HepG2 (cell line): Measurements from ENCODE around the gene NEK8. TPM values are rescaled to one million over a fixed set of nuclear protein-coding genes. Genes with fewer than 3 reads are reported as not detected.

Experiments
- DNMT1 ChIP-seq: sonication (generic); formaldehyde crosslinking; IDR thresholded peaks from 2 replicates; pipeline ENCODE4 v1.5.1; 2020; ENCODE audit warnings: mild to moderate bottlenecking, missing genetic modification reagents
- IRX3 ChIP-seq: sonication (generic); formaldehyde crosslinking; IDR thresholded peaks from 2 replicates; pipeline ENCODE4 v1.8.1; 2023; ENCODE audit warnings: mild to moderate bottlenecking, low read depth, missing genetic modification reagents, borderline replicate concordance
- MED8 ChIP-seq: sonication (generic); formaldehyde crosslinking; IDR thresholded peaks from 2 replicates; pipeline ENCODE4 v1.8.1; 2023; ENCODE audit warnings: mild to moderate bottlenecking, missing genetic modification reagents; ENCODE audit not compliant: insufficient replicate concordance
- NBN ChIP-seq: fragments of 450-650 bp; conservative IDR thresholded peaks from 2 replicates; pipeline ENCODE4 v1.6.1; 2017
- NCOA5 ChIP-seq: sonication (generic); formaldehyde crosslinking; IDR thresholded peaks from 2 replicates; pipeline ENCODE4 v1.4.0; 2020; ENCODE audit warnings: missing genetic modification reagents
- NCOR1 ChIP-seq: fragments of 200-600 bp; sonication (generic); IDR thresholded peaks from 2 replicates; pipeline ENCODE4 v1.7.0; 2017; ENCODE audit warnings: antibody characterized with exemption, low read length, borderline replicate concordance
- NFE2L2 ChIP-seq: fragments of 150-350 bp; IDR thresholded peaks from 2 replicates; pipeline ENCODE4 v1.6.1; 2014; ENCODE audit warnings: low read length
- POGZ ChIP-seq: sonication (generic); formaldehyde crosslinking; IDR thresholded peaks from 2 replicates; pipeline ENCODE4 v1.4.0; 2020; ENCODE audit warnings: mild to moderate bottlenecking, missing genetic modification reagents
- PRMT3 ChIP-seq: sonication (generic); formaldehyde crosslinking; IDR thresholded peaks from 2 replicates; pipeline ENCODE4 v1.8.1; 2022; ENCODE audit warnings: low read depth, mild to moderate bottlenecking, moderate library complexity, missing genetic modification reagents, borderline replicate concordance
- RBM22 ChIP-seq: fragments of 200-400 bp; formaldehyde crosslinking; optimal IDR thresholded peaks from 2 replicates; pipeline ENCODE3; 2017; ENCODE audit warnings: mild to moderate bottlenecking, low read length, moderate library complexity
- SP140L ChIP-seq: sonication (generic); formaldehyde crosslinking; IDR thresholded peaks from 2 replicates; pipeline ENCODE4 v1.4.0; 2020; ENCODE audit warnings: missing genetic modification reagents, borderline replicate concordance
- TBP ChIP-seq: sonication (generic); formaldehyde crosslinking; IDR thresholded peaks from 2 replicates; pipeline ENCODE4 v1.5.0; 2020; ENCODE audit warnings: missing genetic modification reagents
- ZBTB38 ChIP-seq: sonication (generic); formaldehyde crosslinking; IDR thresholded peaks from 2 replicates; pipeline ENCODE4 v1.5.1; 2020; ENCODE audit warnings: mild to moderate bottlenecking, missing genetic modification reagents
- ZNF615 ChIP-seq: sonication (generic); formaldehyde crosslinking; IDR thresholded peaks from 2 replicates; pipeline ENCODE4 v1.5.0; 2020; ENCODE audit warnings: mild to moderate bottlenecking, missing genetic modification reagents, borderline replicate concordance
- ZNF703 ChIP-seq: sonication (generic); formaldehyde crosslinking; IDR thresholded peaks from 2 replicates; pipeline ENCODE4 v1.5.1; 2020; ENCODE audit warnings: missing genetic modification reagents, mild to moderate bottlenecking, moderate library complexity, borderline replicate concordance
- ZNF782 ChIP-seq: sonication (generic); formaldehyde crosslinking; IDR thresholded peaks from 2 replicates; pipeline ENCODE4 v1.4.0; 2020; ENCODE audit warnings: missing genetic modification reagents, mild to moderate bottlenecking, borderline replicate concordance
- polyA plus RNA-seq, 8 experiments: library from polyadenylated mRNA; depleted of rRNA in 3 of 8; stranded (reverse) in 7 of 8; unstranded in 1 of 8; fragments of >200 nt; fragmentation: Illumina TruSeq in 4 of 8; extraction: Trizol in 4 of 8; gene quantifications; 2 replicates each; pipeline versions ENCODE4 v1.2.1 to v1.2.3, GENCODE V29; 2011 to 2016; ENCODE audit warnings: low read depth in 4 of 8, missing spikeins in 1 of 8, mixed read lengths in 1 of 8; ENCODE audit not compliant: insufficient read depth in 1 of 8
- total RNA-seq, 5 experiments: library from RNA; depleted of rRNA; stranded (reverse); fragments of >200 nt; fragmentation: Illumina TruSeq; extraction: Trizol; gene quantifications; 2 replicates each; pipeline ENCODE4 v1.2.3, GENCODE V29; 2016; ENCODE audit warnings: low read depth in 1 of 5
- TF ChIP-seq, protein P1 (sequence below): sonication (generic); formaldehyde crosslinking; IDR thresholded peaks from 2 replicates; pipeline ENCODE4 v1.5.0; 2020; ENCODE audit warnings: mild to moderate bottlenecking, missing genetic modification reagents, borderline replicate concordance
- TF ChIP-seq, protein P2 (sequence below): sonication (generic); formaldehyde crosslinking; IDR thresholded peaks from 2 replicates; pipeline ENCODE4 v1.5.1; 2020; ENCODE audit warnings: missing genetic modification reagents, mild to moderate bottlenecking, borderline replicate concordance
- TF ChIP-seq, protein P3 (sequence below): sonication (generic); formaldehyde crosslinking; IDR thresholded peaks from 2 replicates; pipeline ENCODE4 v1.5.0; 2020; ENCODE audit warnings: missing genetic modification reagents, mild to moderate bottlenecking, borderline replicate concordance
- TF ChIP-seq, protein P4 (sequence below): sonication (generic); formaldehyde crosslinking; IDR thresholded peaks from 2 replicates; pipeline ENCODE4 v1.5.1; 2020; ENCODE audit warnings: mild to moderate bottlenecking, missing genetic modification reagents

Gene NEK8
- total and polyA plus RNA-seq, 2 of the 13 experiments (the other 11 are each of a cell fraction or from before 2014, with no cell fraction given) = 5.8 to 13.5 TPM

DNA sequence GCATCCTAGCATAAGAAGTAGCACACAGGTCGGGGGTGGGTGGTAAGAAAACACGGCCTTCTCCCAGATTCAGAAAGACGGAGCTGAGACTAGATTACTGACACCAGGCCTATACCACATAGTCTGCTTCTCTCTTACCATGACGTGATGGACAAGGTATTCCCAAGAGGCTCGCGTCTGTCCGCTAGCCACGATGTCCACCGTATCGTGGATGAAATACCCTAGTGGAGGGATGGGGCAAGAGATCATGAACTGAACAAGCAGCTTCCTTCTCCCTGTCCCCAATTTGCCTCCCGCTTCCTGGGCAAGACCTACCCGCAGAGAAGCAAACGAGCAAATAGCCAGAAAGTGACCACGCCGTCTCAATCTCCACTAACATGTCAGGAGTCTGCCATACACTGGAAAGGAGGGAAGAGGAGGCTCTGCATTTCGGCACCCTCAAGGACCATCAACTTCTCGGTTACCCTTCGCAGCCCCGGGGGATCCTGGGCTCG is 3.4 kb upstream of the NEK8 start (continued):
- TF ChIP-seq, protein P1, sequence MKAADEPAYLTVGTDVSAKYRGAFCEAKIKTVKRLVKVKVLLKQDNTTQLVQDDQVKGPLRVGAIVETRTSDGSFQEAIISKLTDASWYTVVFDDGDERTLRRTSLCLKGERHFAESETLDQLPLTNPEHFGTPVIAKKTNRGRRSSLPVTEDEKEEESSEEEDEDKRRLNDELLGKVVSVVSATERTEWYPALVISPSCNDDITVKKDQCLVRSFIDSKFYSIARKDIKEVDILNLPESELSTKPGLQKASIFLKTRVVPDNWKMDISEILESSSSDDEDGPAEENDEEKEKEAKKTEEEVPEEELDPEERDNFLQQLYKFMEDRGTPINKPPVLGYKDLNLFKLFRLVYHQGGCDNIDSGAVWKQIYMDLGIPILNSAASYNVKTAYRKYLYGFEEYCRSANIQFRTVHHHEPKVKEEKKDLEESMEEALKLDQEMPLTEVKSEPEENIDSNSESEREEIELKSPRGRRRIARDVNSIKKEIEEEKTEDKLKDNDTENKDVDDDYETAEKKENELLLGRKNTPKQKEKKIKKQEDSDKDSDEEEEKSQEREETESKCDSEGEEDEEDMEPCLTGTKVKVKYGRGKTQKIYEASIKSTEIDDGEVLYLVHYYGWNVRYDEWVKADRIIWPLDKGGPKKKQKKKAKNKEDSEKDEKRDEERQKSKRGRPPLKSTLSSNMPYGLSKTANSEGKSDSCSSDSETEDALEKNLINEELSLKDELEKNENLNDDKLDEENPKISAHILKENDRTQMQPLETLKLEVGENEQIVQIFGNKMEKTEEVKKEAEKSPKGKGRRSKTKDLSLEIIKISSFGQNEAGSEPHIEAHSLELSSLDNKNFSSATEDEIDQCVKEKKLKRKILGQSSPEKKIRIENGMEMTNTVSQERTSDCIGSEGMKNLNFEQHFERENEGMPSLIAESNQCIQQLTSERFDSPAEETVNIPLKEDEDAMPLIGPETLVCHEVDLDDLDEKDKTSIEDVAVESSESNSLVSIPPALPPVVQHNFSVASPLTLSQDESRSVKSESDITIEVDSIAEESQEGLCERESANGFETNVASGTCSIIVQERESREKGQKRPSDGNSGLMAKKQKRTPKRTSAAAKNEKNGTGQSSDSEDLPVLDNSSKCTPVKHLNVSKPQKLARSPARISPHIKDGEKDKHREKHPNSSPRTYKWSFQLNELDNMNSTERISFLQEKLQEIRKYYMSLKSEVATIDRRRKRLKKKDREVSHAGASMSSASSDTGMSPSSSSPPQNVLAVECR (CRISPR knock-in tag) = peak; percentile 27; the same call in 1 of the 2 replicates
- peak; percentile 99 for TF ChIP-seq RBM22
- TF ChIP-seq NCOR1 = no peak
- no peak for TF ChIP-seq NBN
- no peak for TF ChIP-seq TBP (CRISPR knock-in tag)
- peak; percentile 17; the same call in 1 of the 2 replicates for TF ChIP-seq DNMT1 (CRISPR knock-in tag)
- no peak for TF ChIP-seq POGZ (CRISPR knock-in tag)
- no peak; the same call in none of the 2 replicates for TF ChIP-seq IRX3 (CRISPR knock-in tag)
- TF ChIP-seq ZNF782 = no peak
- TF ChIP-seq SP140L (CRISPR knock-in tag) = 0 out of 2 replicates have a peak, but pooled peaks have one; percentile 2
- peak; percentile 87; the same call in 1 of the 2 replicates for TF ChIP-seq NCOA5 (CRISPR knock-in tag)
- TF ChIP-seq, protein P2, sequence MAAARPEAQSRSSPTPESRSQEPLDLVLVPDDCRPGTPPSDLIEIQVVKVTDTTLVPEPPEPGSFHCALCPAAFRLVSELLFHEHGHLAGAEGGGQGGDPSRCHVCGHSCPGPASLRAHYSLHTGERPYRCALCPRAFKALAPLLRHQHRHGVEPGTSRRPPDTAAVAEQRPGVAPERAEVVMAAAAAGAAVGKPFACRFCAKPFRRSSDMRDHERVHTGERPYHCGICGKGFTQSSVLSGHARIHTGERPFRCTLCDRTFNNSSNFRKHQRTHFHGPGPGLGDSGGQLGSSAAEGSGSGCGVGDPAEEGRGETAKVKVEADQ (CRISPR knock-in tag) = no peak; the same call in 1 of the 2 replicates
- no peak for TF ChIP-seq PRMT3 (CRISPR knock-in tag)
- TF ChIP-seq, protein P3, sequence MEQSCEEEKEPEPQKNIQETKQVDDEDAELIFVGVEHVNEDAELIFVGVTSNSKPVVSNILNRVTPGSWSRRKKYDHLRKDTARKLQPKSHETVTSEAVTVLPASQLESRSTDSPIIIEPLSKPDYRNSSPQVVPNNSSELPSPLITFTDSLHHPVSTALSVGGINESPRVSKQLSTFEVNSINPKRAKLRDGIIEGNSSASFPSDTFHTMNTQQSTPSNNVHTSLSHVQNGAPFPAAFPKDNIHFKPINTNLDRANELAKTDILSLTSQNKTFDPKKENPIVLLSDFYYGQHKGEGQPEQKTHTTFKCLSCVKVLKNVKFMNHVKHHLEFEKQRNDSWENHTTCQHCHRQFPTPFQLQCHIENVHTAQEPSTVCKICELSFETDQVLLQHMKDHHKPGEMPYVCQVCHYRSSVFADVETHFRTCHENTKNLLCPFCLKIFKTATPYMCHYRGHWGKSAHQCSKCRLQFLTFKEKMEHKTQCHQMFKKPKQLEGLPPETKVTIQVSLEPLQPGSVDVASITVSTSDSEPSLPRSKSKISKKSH (CRISPR knock-in tag) = no peak
- TF ChIP-seq ZBTB38 = peak; percentile 3; the same call in 1 of the 2 replicates
- TF ChIP-seq, protein P4, sequence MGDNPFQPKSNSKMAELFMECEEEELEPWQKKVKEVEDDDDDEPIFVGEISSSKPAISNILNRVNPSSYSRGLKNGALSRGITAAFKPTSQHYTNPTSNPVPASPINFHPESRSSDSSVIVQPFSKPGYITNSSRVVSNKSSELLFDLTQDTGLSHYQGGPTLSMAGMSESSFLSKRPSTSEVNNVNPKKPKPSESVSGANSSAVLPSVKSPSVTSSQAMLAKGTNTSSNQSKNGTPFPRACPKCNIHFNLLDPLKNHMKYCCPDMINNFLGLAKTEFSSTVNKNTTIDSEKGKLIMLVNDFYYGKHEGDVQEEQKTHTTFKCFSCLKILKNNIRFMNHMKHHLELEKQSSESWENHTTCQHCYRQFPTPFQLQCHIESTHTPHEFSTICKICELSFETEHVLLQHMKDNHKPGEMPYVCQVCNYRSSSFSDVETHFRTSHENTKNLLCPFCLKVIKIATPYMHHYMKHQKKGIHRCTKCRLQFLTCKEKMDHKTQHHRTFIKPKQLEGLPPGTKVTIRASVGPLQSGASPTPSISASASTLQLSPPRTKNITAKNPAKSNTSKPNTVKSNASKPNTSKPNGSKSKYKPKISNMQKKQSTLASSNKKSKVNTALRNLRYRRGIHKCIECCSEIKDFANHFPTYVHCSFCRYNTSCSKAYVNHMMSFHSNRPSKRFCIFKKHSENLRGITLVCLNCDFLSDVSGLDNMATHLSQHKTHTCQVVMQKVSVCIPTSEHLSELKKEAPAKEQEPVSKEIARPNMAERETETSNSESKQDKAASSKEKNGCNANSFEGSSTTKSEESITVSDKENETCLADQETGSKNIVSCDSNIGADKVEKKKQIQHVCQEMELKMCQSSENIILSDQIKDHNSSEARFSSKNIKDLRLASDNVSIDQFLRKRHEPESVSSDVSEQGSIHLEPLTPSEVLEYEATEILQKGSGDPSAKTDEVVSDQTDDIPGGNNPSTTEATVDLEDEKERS = no peak
- no peak for TF ChIP-seq MED8
- TF ChIP-seq ZNF615 (CRISPR knock-in tag) = 0 out of 2 replicates have a peak, but pooled peaks have one; percentile 4
- TF ChIP-seq ZNF703 (CRISPR knock-in tag) = no peak
- TF ChIP-seq NFE2L2 = no peak
